HG03095 (cell line): ENCODE results near the gene VMP1.
"Not testable (repeated sequence)": the region's sequence is repeated elsewhere in the genome, so short reads cannot be mapped to it uniquely, and the experiment has no call there.

ENCODE experiments used
- ATAC-seq: cut with Tn5 transposase; IDR thresholded peaks from one replicate; pipeline ENCODE4 v1.9.1; 2021; ENCODE audit warnings: moderate library complexity; ENCODE audit not compliant: unreplicated experiment

Gene VMP1

GRCh38 chr17:59838052-59838916 is 130.8 kb downstream of the VMP1 start:
- no peak for ATAC-seq

DNA sequence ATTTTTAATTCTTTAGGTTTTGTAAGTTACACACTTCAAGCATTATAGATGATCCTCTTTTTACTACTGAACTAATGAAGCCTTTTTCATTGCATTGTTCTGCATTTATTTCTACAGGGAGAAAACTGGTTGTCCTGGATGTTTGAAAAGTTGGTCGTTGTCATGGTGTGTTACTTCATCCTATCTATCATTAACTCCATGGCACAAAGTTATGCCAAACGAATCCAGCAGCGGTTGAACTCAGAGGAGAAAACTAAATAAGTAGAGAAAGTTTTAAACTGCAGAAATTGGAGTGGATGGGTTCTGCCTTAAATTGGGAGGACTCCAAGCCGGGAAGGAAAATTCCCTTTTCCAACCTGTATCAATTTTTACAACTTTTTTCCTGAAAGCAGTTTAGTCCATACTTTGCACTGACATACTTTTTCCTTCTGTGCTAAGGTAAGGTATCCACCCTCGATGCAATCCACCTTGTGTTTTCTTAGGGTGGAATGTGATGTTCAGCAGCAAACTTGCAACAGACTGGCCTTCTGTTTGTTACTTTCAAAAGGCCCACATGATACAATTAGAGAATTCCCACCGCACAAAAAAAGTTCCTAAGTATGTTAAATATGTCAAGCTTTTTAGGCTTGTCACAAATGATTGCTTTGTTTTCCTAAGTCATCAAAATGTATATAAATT is 132.3 kb downstream of the VMP1 start:
- ATAC-seq, result no peak

DNA sequence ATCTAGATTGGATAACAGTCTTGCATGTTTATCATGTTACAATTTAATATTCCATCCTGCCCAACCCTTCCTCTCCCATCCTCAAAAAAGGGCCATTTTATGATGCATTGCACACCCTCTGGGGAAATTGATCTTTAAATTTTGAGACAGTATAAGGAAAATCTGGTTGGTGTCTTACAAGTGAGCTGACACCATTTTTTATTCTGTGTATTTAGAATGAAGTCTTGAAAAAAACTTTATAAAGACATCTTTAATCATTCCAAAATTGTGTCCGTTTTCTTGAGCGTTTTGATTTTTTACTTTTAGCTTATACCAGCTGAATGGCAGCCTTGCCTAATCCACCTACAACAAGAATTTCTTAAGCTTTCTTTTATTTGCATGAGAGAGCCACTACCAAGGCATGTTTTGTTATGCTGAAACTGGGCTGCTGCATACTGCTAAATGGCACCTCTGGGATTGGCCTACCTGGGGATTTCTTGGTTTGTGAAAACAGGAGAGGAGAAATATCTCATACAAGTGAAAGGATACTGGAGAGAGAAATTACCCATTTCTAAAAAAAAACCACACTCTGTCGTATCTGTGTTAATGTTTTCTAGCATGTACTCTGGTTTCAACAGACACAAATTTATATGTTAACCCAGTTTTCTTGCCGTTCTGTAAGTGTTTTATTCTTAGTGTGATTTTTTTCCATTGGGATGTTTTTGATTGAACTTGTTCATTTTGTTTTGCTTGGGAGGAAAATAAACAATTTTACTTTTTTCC is 133.1 kb downstream of the VMP1 start:
- no peak for ATAC-seq

DNA sequence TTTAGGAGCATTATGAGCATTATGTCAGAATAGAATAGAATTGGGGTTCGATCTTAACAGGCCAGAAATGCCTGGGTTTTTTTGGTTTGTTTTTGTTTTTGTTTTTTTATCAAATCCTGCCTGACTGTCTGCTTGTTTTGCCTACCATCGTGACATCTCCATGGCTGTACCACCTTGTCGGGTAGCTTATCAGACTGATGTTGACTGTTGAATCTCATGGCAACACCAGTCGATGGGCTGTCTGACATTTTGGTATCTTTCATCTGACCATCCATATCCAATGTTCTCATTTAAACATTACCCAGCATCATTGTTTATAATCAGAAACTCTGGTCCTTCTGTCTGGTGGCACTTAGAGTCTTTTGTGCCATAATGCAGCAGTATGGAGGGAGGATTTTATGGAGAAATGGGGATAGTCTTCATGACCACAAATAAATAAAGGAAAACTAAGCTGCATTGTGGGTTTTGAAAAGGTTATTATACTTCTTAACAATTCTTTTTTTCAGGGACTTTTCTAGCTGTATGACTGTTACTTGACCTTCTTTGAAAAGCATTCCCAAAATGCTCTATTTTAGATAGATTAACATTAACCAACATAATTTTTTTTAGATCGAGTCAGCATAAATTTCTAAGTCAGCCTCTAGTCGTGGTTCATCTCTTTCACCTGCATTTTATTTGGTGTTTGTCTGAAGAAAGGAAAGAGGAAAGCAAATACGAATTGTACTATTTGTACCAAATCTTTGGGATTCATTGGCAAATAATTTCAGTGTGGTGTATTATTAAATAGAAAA is 133.8 kb downstream of the VMP1 start:
- not testable (repeated sequence) for ATAC-seq

- ATAC-seq, result not testable (repeated sequence)
Measured at GRCh38 chr17:59841882-59842263, 134.4 kb downstream of the VMP1 start.

DNA sequence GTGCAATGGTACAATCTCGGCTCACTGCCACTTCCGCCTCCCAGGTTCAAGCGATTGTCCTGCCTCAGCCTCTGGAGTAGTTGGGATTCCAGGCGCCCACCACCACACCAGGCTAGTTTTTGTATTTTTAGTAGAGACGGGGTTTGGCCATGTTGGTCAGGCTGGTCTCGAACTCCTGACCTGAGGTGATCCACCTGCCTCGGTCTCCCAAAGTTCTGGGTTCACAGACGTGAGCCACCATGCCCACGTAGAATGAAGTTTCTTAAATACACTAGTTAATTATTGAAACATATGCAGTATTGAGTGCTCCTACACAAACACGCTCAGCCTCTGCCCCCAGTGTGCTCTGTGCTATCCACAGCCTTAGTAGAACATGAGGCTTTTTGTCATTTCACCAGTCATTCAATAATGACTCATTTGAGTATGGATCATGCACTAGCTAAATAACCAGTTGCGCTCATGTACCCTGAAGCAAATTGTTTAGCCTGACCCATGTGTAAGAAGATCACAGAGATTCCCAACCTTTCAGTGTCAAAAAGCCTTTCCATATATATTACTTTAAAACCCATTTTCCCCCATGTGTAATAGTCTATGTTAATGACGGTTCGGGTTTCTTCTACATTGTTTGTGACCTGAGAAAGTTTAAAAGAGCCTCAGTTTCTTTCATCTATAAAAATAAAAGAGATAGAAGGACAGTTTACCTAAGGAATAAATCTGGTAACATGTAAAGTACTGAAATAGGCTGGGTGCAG is 135.6 kb downstream of the VMP1 start:
- no peak for ATAC-seq

DNA sequence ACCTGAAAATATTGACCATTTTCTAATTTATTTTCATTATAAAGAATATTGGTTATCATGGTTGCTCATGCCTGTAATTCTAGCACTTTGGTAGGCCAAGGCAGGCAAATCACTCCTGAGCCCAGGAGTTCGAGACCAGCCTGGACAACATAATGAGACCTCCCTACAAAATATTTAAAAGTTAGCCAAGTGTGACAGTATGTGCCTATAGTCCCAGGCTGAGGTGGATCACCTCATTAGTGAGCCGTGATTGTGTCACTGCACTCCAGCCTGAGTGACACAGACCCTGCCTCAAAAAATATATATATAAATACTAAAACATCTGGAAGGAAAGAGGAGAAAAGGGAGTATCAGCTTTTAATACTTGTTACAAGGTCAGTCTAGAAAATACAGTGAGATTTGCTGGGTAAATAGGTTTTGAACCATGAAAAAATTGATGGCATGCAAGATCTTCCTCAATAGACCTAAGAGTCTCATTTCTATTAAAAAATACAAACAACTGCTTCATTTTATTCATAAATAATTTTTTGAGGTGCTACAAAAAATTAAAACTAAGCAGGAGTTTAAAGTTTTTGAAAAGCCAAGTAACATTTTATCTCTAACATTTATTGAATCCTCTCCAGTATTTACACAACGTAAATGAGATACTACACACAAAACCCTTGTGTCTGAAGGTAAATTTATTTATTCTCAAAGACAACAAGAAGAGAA is 137.6 kb downstream of the VMP1 start:
- ATAC-seq, result no peak

- ATAC-seq, result no peak
Measured at GRCh38 chr17:59845595-59846393, 138.3 kb downstream of the VMP1 start.

- ATAC-seq, result peak; percentile 26
Measured at GRCh38 chr17:59846394-59847165, 139.1 kb downstream of the VMP1 start.

GRCh38 chr17:59848385-59848668 is 140.9 kb downstream of the VMP1 start:
- ATAC-seq, result no peak

GRCh38 chr17:59848778-59849177 is 141.3 kb downstream of the VMP1 start:
- ATAC-seq, result no peak

GRCh38 chr17:59850311-59850710 is 142.9 kb downstream of the VMP1 start:
- not testable (repeated sequence) for ATAC-seq

- no peak for ATAC-seq
Measured at GRCh38 chr17:59851439-59852375, 144.3 kb downstream of the VMP1 start.

DNA sequence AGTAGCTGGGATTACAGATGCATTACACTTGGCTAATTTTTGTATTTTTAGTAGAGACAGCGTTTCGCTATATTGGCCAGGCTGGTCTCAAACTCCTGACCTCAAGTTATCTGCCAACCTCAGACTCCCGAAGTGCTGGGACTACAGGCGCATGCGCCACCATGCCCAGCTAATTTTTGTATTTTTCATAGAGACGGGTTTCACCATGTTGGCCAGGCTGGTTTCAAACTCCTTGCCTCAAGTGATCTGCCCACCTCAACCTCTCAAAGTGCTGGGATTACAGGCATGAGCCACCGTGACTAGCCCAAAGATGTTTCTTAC is 145.4 kb downstream of the VMP1 start:
- not testable (repeated sequence) for ATAC-seq

GRCh38 chr17:59853168-59853918 is 145.9 kb downstream of the VMP1 start:
- no peak for ATAC-seq

DNA sequence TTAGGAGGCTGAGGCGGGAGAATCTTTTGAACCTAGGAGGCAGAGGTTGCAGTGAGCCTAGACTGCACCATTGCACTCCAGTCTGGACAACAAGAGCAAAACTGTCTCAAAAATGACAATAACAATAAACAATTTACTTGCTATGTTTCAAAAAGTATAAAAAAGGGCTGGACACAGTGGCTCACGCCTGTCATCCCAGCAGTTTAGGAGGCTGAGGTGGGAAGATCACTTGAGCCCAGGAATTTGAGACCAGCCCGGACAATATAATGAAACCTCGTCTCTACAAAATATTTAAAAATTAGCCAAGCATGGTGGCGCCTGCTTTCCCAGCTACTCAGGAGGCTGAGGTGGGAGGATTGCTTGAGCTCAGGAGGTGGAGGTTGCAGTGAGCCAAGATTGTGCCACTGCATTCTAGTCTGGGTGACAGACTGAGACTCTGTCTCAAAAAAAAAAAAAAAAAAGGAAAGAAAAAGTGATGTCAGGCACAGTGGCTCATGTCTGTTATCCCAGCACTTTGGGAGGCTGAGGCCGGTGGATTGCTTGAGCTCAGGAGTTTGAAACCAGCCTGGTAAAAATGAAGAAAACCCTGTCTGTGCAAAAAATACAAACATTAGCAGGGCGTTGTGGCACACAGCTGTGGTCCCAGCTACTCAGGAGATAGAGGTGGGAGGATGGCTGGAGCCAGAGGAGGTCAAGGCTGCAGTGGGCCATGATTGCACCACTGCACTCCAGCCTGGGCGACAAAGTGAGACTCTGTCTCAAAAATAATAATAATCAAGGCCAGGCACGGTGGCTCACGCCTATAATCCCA is 146.7 kb downstream of the VMP1 start:
- not testable (repeated sequence) for ATAC-seq
